ENCODE data around the gene SLC22A17.

GRCh38 chr14:23381871-23382270 is 29.2 kb upstream of the SLC22A17 start:
- TF ChIP-seq CTCF (IDR thresholded peaks at IDR 0.05): no peak
- TF ChIP-seq POLR2A (IDR thresholded peaks at IDR 0.05): no peak

All from right lobe of liver (tissue), 4 donors.